Gastrocnemius medialis (tissue), 4 donors: ENCODE measurements around the gene CYGB. TPM values are rescaled to one million over a fixed set of nuclear protein-coding genes. Genes with fewer than 3 reads are reported as not detected.

Experiments used
- ATAC-seq, 2 donors: fragments of 150-250 bp; one replicate each; pipeline ENCODE4 v1.9.1; 2016
- DNase-seq, 2 donors: peaks; one replicate each; pipeline ENCODE4 v3.0.0-alpha.2; 2019
- H3K27ac ChIP-seq, 4 donors: fragments of 200-600 bp; sonication (generic); 1 replicate in 1 of 4; 2 replicates in 3 of 4; pipeline ENCODE4 v1.5.1; 2016 to 2018; ENCODE audit warnings: mild to moderate bottlenecking in 2 of 4, moderate library complexity in 1 of 4
- H3K27me3 ChIP-seq, 3 donors: fragments of 200-600 bp; sonication (generic) in 2 of 3; 1 replicate in 1 of 3; 2 replicates in 2 of 3; pipeline versions ENCODE4 v1.5.1 to v1.6.0; 2016 to 2019; ENCODE audit warnings: mild to moderate bottlenecking in 1 of 3, moderate library complexity in 1 of 3
- H3K36me3 ChIP-seq, 2 donors: fragments of 200-600 bp; sonication (generic) in 1 of 2; one replicate each; pipeline ENCODE4 v1.5.1; 2017 to 2018
- H3K4me1 ChIP-seq, 2 donors: fragments of 200-600 bp; sonication (generic) in 1 of 2; one replicate each; pipeline ENCODE4 v1.5.1; 2016 to 2017; ENCODE audit warnings: mild to moderate bottlenecking in 2 of 2
- H3K4me3 ChIP-seq, 4 donors: fragments of 200-600 bp; sonication (generic) in 3 of 4; 1 replicate in 1 of 4; 2 replicates in 3 of 4; pipeline ENCODE4 v1.5.1; 2016 to 2019; ENCODE audit warnings: mild to moderate bottlenecking in 2 of 4
- H3K9me3 ChIP-seq, 3 donors: fragments of 200-600 bp; sonication (generic) in 2 of 3; 1 replicate in 1 of 3; 2 replicates in 2 of 3; pipeline ENCODE4 v1.5.1; 2016 to 2019
- CTCF ChIP-seq, 5 experiments: fragments of 450-650 bp in 3 of 5; fragments of 200-600 bp in 2 of 5; sonication (generic) in 2 of 5; IDR thresholded peaks in 4 of 5; conservative IDR thresholded peaks in 1 of 5; 1 replicate in 4 of 5; 2 replicates in 1 of 5; pipeline ENCODE4 v1.5.1; 2016 to 2019; ENCODE audit warnings: antibody characterized with exemption in 5 of 5, mild to moderate bottlenecking in 3 of 5, moderate library complexity in 3 of 5
- POLR2A ChIP-seq, 2 donors: fragments of 450-650 bp; IDR thresholded peaks; one replicate each; pipeline ENCODE4 v1.6.1; 2017; ENCODE audit warnings: antibody characterized with exemption in 2 of 2, mild to moderate bottlenecking in 2 of 2, moderate library complexity in 2 of 2
- in situ Hi-C, 4 donors: fragments of 200-750 bp; cut with MboI; loops; one replicate each; pipeline versions ENCODE4 v1.15.0 to v1.8.0; 2017; ENCODE audit warnings: low sequenced_read_pairs in 4 of 4
- intact Hi-C: fragments of 100-400 bp; cut with DNase I; formaldehyde crosslinking; loops from one replicate; pipeline ENCODE4 v1.15.1; 2023; ENCODE audit warnings: low total_unique reads
- total RNA-seq, 4 donors: library from RNA; depleted of rRNA; stranded (reverse); fragments of >200 nt; gene quantifications; one replicate each; pipeline versions ENCODE4 v1.1.0 to v1.2.3, GENCODE V29; 2016

Gene CYGB
- total RNA-seq, 4 donors from 2014 or later, result 8.1 to 19.7 (median 10.6) TPM

GRCh38 chr17:76579281-76579680, 41.8 kb upstream of the CYGB start:
- TF ChIP-seq POLR2A (IDR thresholded peaks at IDR 0.05) (no peak), CTCF (IDR thresholded peaks at IDR 0.05 in 4 of 5, conservative IDR thresholded peaks at IDR 0.05 in 1 of 5) (no peak)
- Histone ChIP-seq H3K27me3 (no peaks in the 10 kb centered on the region), H3K9me3 (no peaks in the 10 kb centered on the region), H3K27ac (no peak overlapping the region), H3K4me3 (no peak overlapping the region), H3K36me3 (no peaks in the 10 kb centered on the region), H3K4me1 (peaks cover 14 to 18% of the 10 kb centered on the region in 2 donors)
- in situ Hi-C loops, result no loop called here
- DNase-seq (no peak), ATAC-seq (no peak)
- intact Hi-C loops, result no loop called here

GRCh38 chr17:76578376-76578775, 40.9 kb upstream of the CYGB start:
- in situ Hi-C loops, result no loop called here
- no peaks in the 10 kb centered on the region for H3K9me3 ChIP-seq

GRCh38 chr17:76577876-76578275, 40.4 kb upstream of the CYGB start:
- no peak for ATAC-seq
- DNase-seq, result no peak
- TF ChIP-seq POLR2A (IDR thresholded peaks at IDR 0.05), result no peak
- TF ChIP-seq CTCF (IDR thresholded peaks at IDR 0.05 in 4 of 5, conservative IDR thresholded peaks at IDR 0.05 in 1 of 5), result no peak
- Histone ChIP-seq H3K27ac (no peak overlapping the region), H3K9me3 (no peaks in the 10 kb centered on the region), H3K4me1 (peaks cover 14 to 18% of the 10 kb centered on the region in 2 donors), H3K4me3 (no peak overlapping the region), H3K27me3 (no peaks in the 10 kb centered on the region), H3K36me3 (no peaks in the 10 kb centered on the region)
- in situ Hi-C loops, result no loop called here
- intact Hi-C loops, result no loop called here

More at GRCh38 chr17:76578376-76578775, 40.9 kb upstream of the CYGB start:
- DNase-seq (no peak), ATAC-seq (no peak)
- intact Hi-C loops, result no loop called here
- H3K4me3 ChIP-seq, result no peak overlapping the region
- no peaks in the 10 kb centered on the region for H3K36me3 ChIP-seq
- H3K27ac ChIP-seq, result no peak overlapping the region
- no peak for TF ChIP-seq CTCF (IDR thresholded peaks at IDR 0.05 in 4 of 5, conservative IDR thresholded peaks at IDR 0.05 in 1 of 5)
- TF ChIP-seq POLR2A (IDR thresholded peaks at IDR 0.05), result no peak
- peaks cover 14 to 18% of the 10 kb centered on the region in 2 donors for H3K4me1 ChIP-seq
- H3K27me3 ChIP-seq, result no peaks in the 10 kb centered on the region

GRCh38 chr17:76576189-76576588, 38.7 kb upstream of the CYGB start:
- no peak overlapping the region for H3K27ac ChIP-seq
- H3K9me3 ChIP-seq, result no peaks in the 10 kb centered on the region
- no peaks in the 10 kb centered on the region for H3K27me3 ChIP-seq
- H3K36me3 ChIP-seq, result no peaks in the 10 kb centered on the region
- TF ChIP-seq CTCF (IDR thresholded peaks at IDR 0.05 in 4 of 5, conservative IDR thresholded peaks at IDR 0.05 in 1 of 5) (no peak), POLR2A (IDR thresholded peaks at IDR 0.05) (no peak)
- intact Hi-C loops (no loop called here), in situ Hi-C loops (no loop called here)
- H3K4me1 ChIP-seq, result peaks cover 11 to 14% of the 10 kb centered on the region in 2 donors
- H3K4me3 ChIP-seq, result no peak overlapping the region
- DNase-seq, result no peak
- no peak for ATAC-seq

GRCh38 chr17:76575570-76575969, 38.1 kb upstream of the CYGB start:
- no peak for ATAC-seq
- in situ Hi-C loops, result no loop called here

More at GRCh38 chr17:76575570-76575969, 38.1 kb upstream of the CYGB start:
- H3K9me3 ChIP-seq, result no peaks in the 10 kb centered on the region
- TF ChIP-seq POLR2A (IDR thresholded peaks at IDR 0.05) (no peak), CTCF (IDR thresholded peaks at IDR 0.05 in 4 of 5, conservative IDR thresholded peaks at IDR 0.05 in 1 of 5) (no peak)
- no peak overlapping the region for H3K4me3 ChIP-seq
- no peak for DNase-seq
- no peaks in the 10 kb centered on the region for H3K27me3 ChIP-seq
- intact Hi-C loops, result no loop called here
- H3K27ac ChIP-seq, result no peak overlapping the region
- H3K4me1 ChIP-seq, result peaks cover 5 to 10% of the 10 kb centered on the region in 2 donors
- no peaks in the 10 kb centered on the region for H3K36me3 ChIP-seq
